ENCODE measurements around the gene SPIB. TPM values are rescaled to one million over a fixed set of nuclear protein-coding genes. Genes with fewer than 3 reads are reported as not detected.

Gene SPIB
- total and polyA plus RNA-seq, 4 donors, result 0.09 to 5.0 (median 0.36) TPM

- no peak for TF ChIP-seq EGR1 (IDR thresholded peaks at IDR 0.05; ENCODE audit: low read depth in 2 of 2)
- TF ChIP-seq FOXA2 (IDR thresholded peaks at IDR 0.05), result no peak
- no peak for TF ChIP-seq HNF4G (IDR thresholded peaks at IDR 0.05)
- TF ChIP-seq YY1 (IDR thresholded peaks at IDR 0.05), result no peak
- no peak overlapping the region for H3K27ac ChIP-seq (ENCODE audit: low read depth in 1 of 2, low read length in 2 of 2)
- no peaks in the 10 kb centered on the region for H3K36me3 ChIP-seq (ENCODE audit: control insufficient read depth in 4 of 4, insufficient read depth in 3 of 4, low read depth in 1 of 4, low read length in 3 of 4)
- H3K9ac ChIP-seq (ENCODE audit: low read depth in 1 of 2, low read length in 2 of 2), result no peak overlapping the region
- DNase-seq (ENCODE audit: low spot score), result no peak
- no peak overlapping the region for H3K4me3 ChIP-seq (ENCODE audit: low read depth in 1 of 3, low read length in 3 of 3)
- H3K4me1 ChIP-seq (ENCODE audit: control insufficient read depth in 4 of 4, insufficient read depth in 4 of 4, low read length in 3 of 4), result no peaks in the 10 kb centered on the region
- WGBS, result 13% methylated on average over 14 of the region's 14 CpGs
- H3K27me3 ChIP-seq (ENCODE audit: control insufficient read depth in 4 of 4, insufficient read depth in 4 of 4, low read length in 3 of 4), result peaks cover 0 to 3% (median 0%) of the 10 kb centered on the region in 4 donors
- no peaks in the 10 kb centered on the region for H3K9me3 ChIP-seq (ENCODE audit: control insufficient read depth in 4 of 4, low read length in 3 of 4)
Measured at GRCh38 chr19:50419022-50419579, 363 bp downstream of the SPIB start.

GRCh38 chr19:50419580-50420035 is 870 bp downstream of the SPIB start:
- no peak for TF ChIP-seq RAD21 (IDR thresholded peaks at IDR 0.05)
- TF ChIP-seq, protein P1, sequence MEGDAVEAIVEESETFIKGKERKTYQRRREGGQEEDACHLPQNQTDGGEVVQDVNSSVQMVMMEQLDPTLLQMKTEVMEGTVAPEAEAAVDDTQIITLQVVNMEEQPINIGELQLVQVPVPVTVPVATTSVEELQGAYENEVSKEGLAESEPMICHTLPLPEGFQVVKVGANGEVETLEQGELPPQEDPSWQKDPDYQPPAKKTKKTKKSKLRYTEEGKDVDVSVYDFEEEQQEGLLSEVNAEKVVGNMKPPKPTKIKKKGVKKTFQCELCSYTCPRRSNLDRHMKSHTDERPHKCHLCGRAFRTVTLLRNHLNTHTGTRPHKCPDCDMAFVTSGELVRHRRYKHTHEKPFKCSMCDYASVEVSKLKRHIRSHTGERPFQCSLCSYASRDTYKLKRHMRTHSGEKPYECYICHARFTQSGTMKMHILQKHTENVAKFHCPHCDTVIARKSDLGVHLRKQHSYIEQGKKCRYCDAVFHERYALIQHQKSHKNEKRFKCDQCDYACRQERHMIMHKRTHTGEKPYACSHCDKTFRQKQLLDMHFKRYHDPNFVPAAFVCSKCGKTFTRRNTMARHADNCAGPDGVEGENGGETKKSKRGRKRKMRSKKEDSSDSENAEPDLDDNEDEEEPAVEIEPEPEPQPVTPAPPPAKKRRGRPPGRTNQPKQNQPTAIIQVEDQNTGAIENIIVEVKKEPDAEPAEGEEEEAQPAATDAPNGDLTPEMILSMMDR (IDR thresholded peaks at IDR 0.05; ENCODE audit: low read depth, low read length, missing input control), result no peak
- Histone ChIP-seq H3K27ac (ENCODE audit: low read depth in 1 of 2, low read length in 2 of 2) (no peak overlapping the region), H3K9me3 (ENCODE audit: control insufficient read depth in 4 of 4, low read length in 3 of 4) (no peaks in the 10 kb centered on the region), H3K9ac (ENCODE audit: low read depth in 1 of 2, low read length in 2 of 2) (no peak overlapping the region), H3K4me3 (ENCODE audit: low read depth in 1 of 3, low read length in 3 of 3) (no peak overlapping the region), H3K27me3 (ENCODE audit: control insufficient read depth in 4 of 4, insufficient read depth in 4 of 4, low read length in 3 of 4) (peaks cover 0 to 3% (median 0%) of the 10 kb centered on the region in 4 donors), H3K4me1 (ENCODE audit: control insufficient read depth in 4 of 4, insufficient read depth in 4 of 4, low read length in 3 of 4) (no peaks in the 10 kb centered on the region), H3K36me3 (ENCODE audit: control insufficient read depth in 4 of 4, insufficient read depth in 3 of 4, low read depth in 1 of 4, low read length in 3 of 4) (no peaks in the 10 kb centered on the region)
- DNase-seq (ENCODE audit: low spot score), result no peak
- 12% methylated on average over 8 of the region's 8 CpGs for WGBS

GRCh38 chr19:50420127-50420526 is 1.4 kb downstream of the SPIB start:
- H3K9ac ChIP-seq (ENCODE audit: low read depth in 1 of 2, low read length in 2 of 2), result no peak overlapping the region
- H3K4me1 ChIP-seq (ENCODE audit: control insufficient read depth in 4 of 4, insufficient read depth in 4 of 4, low read length in 3 of 4), result no peaks in the 10 kb centered on the region
- H3K4me3 ChIP-seq (ENCODE audit: low read depth in 1 of 3, low read length in 3 of 3), result no peak overlapping the region
- peaks cover 0 to 3% (median 0%) of the 10 kb centered on the region in 4 donors for H3K27me3 ChIP-seq (ENCODE audit: control insufficient read depth in 4 of 4, insufficient read depth in 4 of 4, low read length in 3 of 4)
- no peak for TF ChIP-seq TAF1 (conservative IDR thresholded peaks at IDR 0.05)
- TF ChIP-seq JUND (IDR thresholded peaks at IDR 0.05), result no peak
- TF ChIP-seq HNF4G (IDR thresholded peaks at IDR 0.05), result no peak
- no peak for TF ChIP-seq RXRA (IDR thresholded peaks at IDR 0.05)
- TF ChIP-seq, protein P2, sequence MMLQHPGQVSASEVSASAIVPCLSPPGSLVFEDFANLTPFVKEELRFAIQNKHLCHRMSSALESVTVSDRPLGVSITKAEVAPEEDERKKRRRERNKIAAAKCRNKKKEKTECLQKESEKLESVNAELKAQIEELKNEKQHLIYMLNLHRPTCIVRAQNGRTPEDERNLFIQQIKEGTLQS (IDR thresholded peaks at IDR 0.05), result no peak
- no peak for TF ChIP-seq YY1 (IDR thresholded peaks at IDR 0.05)
- no peak for TF ChIP-seq RAD21 (IDR thresholded peaks at IDR 0.05)
- TF ChIP-seq FOXA2 (IDR thresholded peaks at IDR 0.05), result no peak
- TF ChIP-seq MAX (IDR thresholded peaks at IDR 0.05), result no peak
- TF ChIP-seq, protein P1 (IDR thresholded peaks at IDR 0.05; ENCODE audit: low read depth, low read length, missing input control), result no peak
- TF ChIP-seq SP1 (IDR thresholded peaks at IDR 0.05), result no peak
- no peak for TF ChIP-seq ZBTB33 (IDR thresholded peaks at IDR 0.05)
- TF ChIP-seq GABPA (IDR thresholded peaks at IDR 0.05 in 1 of 2, conservative IDR thresholded peaks at IDR 0.05 in 1 of 2), result no peak
- TF ChIP-seq NR2F2 (IDR thresholded peaks at IDR 0.05), result no peak
- TF ChIP-seq HNF4A (conservative IDR thresholded peaks at IDR 0.05), result no peak
- TF ChIP-seq REST (IDR thresholded peaks at IDR 0.05), result no peak
- TF ChIP-seq EGR1 (IDR thresholded peaks at IDR 0.05; ENCODE audit: low read depth in 2 of 2), result no peak
- TF ChIP-seq FOXA1 (IDR thresholded peaks at IDR 0.05), result no peak
- H3K9me3 ChIP-seq (ENCODE audit: control insufficient read depth in 4 of 4, low read length in 3 of 4), result no peaks in the 10 kb centered on the region
- no peaks in the 10 kb centered on the region for H3K36me3 ChIP-seq (ENCODE audit: control insufficient read depth in 4 of 4, insufficient read depth in 3 of 4, low read depth in 1 of 4, low read length in 3 of 4)
- no peak overlapping the region for H3K27ac ChIP-seq (ENCODE audit: low read depth in 1 of 2, low read length in 2 of 2)
- WGBS, result 35% methylated on average over 3 of the region's 3 CpGs
- no peak for DNase-seq (ENCODE audit: low spot score)

Measured in liver (tissue), 9 donors.